ENCODE data around the gene CASTOR1. TPM values are rescaled to one million over a fixed set of nuclear protein-coding genes. Genes with fewer than 3 reads are reported as not detected.

CASTOR1 gene
- total RNA-seq, 2 experiments from 2014 or later: 4.5 to 9.1 TPM

GRCh38 chr22:30307041-30307574 lies 17.8 kb upstream of the CASTOR1 start:
- Histone ChIP-seq H3K4me1 (ENCODE audit: insufficient read depth, low read length, poor library complexity, severe bottlenecking) (peaks cover 93% of the 10 kb centered on the region), H4K20me1 (ENCODE audit: insufficient read depth, low read length) (no peaks in the 10 kb centered on the region), H3K9me2 (ENCODE audit: insufficient read depth, low read length) (no peaks in the 10 kb centered on the region), H3K4me2 (ENCODE audit: low read length) (peak overlapping the region; percentile 81), H3K36me3 (ENCODE audit: insufficient read depth, low read length) (peaks cover 6% of the 10 kb centered on the region; the same call in 1 of the 2 replicates), H3K79me2 (ENCODE audit: insufficient read depth, low read depth, low read length) (peaks cover 5% of the 10 kb centered on the region; the same call in 1 of the 2 replicates), H3K27ac (ENCODE audit: low read depth, low read length, poor library complexity, severe bottlenecking) (peak overlapping the region; percentile 94), H2AFZ (ENCODE audit: low read length) (peak overlapping the region; percentile 24; the same call in 1 of the 2 replicates), H3K4me3 (ENCODE audit: low read depth, low read length, poor library complexity, severe bottlenecking) (peak overlapping the region; percentile 61), H3K9me3 (ENCODE audit: low read length) (no peaks in the 10 kb centered on the region)
- no peak for TF ChIP-seq CTCF (conservative IDR thresholded peaks at IDR 0.05; ENCODE audit: low read length)
- no peak for TF ChIP-seq EZH2phosphoT487 (IDR thresholded peaks at IDR 0.05; ENCODE audit: borderline replicate concordance, low read depth, low read length)
- POLR2A ChIA-PET: interaction anchor here (1.2 to 3.0 kb wide), 2 partner anchors 16 to 20 kb away, joined by 3 to 14 read pairs; partner anchors contain the start of gene TBC1D10A
- intact Hi-C loops (cut with micrococcal nuclease; ENCODE audit: unreplicated experiment): loop anchor here (5.0 kb wide), 1 partner anchor 935 kb away; no protein-coding TSS in a partner anchor
- CTCF ChIA-PET (ENCODE audit: unreplicated experiment): interaction anchor here (0.6 kb wide), 1 partner anchor 19 kb away, joined by 4 read pairs; no protein-coding TSS in a partner anchor
- BruUV-seq (replicated peaks): no TSS peak
- no peak for DNase-seq (ENCODE audit: low spot score)

GRCh38 chr22:30306627-30307011 lies 17.3 kb upstream of the CASTOR1 start:
- H3K9me3 ChIP-seq (ENCODE audit: low read length): no peaks in the 10 kb centered on the region
- POLR2A ChIA-PET: interaction anchor here (1.2 to 3.0 kb wide), 3 partner anchors 17 to 118 kb away, joined by 3 to 14 read pairs (median 7); partner anchors contain the start of genes MTFP1 and TBC1D10A
- BruUV-seq (replicated peaks): no TSS peak
- peak overlapping the region; percentile 61 for H3K4me3 ChIP-seq (ENCODE audit: low read depth, low read length, poor library complexity, severe bottlenecking)
- peak overlapping the region; percentile 24; the same call in 1 of the 2 replicates for H2AFZ ChIP-seq (ENCODE audit: low read length)
- H3K79me2 ChIP-seq (ENCODE audit: insufficient read depth, low read depth, low read length): peaks cover 5% of the 10 kb centered on the region; the same call in 1 of the 2 replicates
- TF ChIP-seq CTCF (conservative IDR thresholded peaks at IDR 0.05; ENCODE audit: low read length) (no peak), EZH2phosphoT487 (IDR thresholded peaks at IDR 0.05; ENCODE audit: borderline replicate concordance, low read depth, low read length) (no peak)
- intact Hi-C loops (cut with micrococcal nuclease; ENCODE audit: unreplicated experiment): loop anchor here (5.0 kb wide), 1 partner anchor 934 kb away; no protein-coding TSS in a partner anchor
- peak; percentile 34 for DNase-seq (ENCODE audit: low spot score)
- no peaks in the 10 kb centered on the region for H4K20me1 ChIP-seq (ENCODE audit: insufficient read depth, low read length)
- H3K4me2 ChIP-seq (ENCODE audit: low read length): peak overlapping the region; percentile 81
- peaks cover 6% of the 10 kb centered on the region; the same call in 1 of the 2 replicates for H3K36me3 ChIP-seq (ENCODE audit: insufficient read depth, low read length)
- peak overlapping the region; percentile 94 for H3K27ac ChIP-seq (ENCODE audit: low read depth, low read length, poor library complexity, severe bottlenecking)
- no peaks in the 10 kb centered on the region for H3K9me2 ChIP-seq (ENCODE audit: insufficient read depth, low read length)
- CTCF ChIA-PET (ENCODE audit: unreplicated experiment): no interaction called here
- H3K4me1 ChIP-seq (ENCODE audit: insufficient read depth, low read length, poor library complexity, severe bottlenecking): peaks cover 97% of the 10 kb centered on the region

All from OCI-LY7 (cell line).